ENCODE results near the gene WWC2. TPM values are rescaled to one million over a fixed set of nuclear protein-coding genes. Genes with fewer than 3 reads are reported as not detected.

WWC2 gene
- polyA plus RNA-seq, 2 of the 4 experiments (the other 2 are of a cell fraction) = 14.9 to 26.9 TPM

GRCh38 chr4:183074288-183074990, 24.6 kb upstream of the WWC2 start:
- peak in 1 of 2 experiments; percentile 18 for DNase-seq (ENCODE audit: low read depth in 1 of 2, low spot score in 1 of 2)

GRCh38 chr4:183078634-183079033, 20.4 kb upstream of the WWC2 start:
- FAIRE-seq = no peak
- H3K4me1 ChIP-seq = peaks cover 19% of the 10 kb centered on the region; the same call in 2 of the 3 replicates
- 98% methylated on average over 10 of the region's 13 CpGs for WGBS (ENCODE audit: missing lambda C conversion rate)
- ATAC-seq = peak in 1 of 2 experiments; percentile 39; a peak in 2 of 6 replicates
- H3K27ac ChIP-seq = no peak overlapping the region
- POLR2A ChIA-PET = no interaction called here
- no peak overlapping the region for H3K4me2 ChIP-seq
- peak in 1 of 2 experiments; percentile 4 for DNase-seq (ENCODE audit: low read depth in 1 of 2, low spot score in 1 of 2)
- no peaks in the 10 kb centered on the region for H3K9me3 ChIP-seq
- H3K4me3 ChIP-seq = no peak overlapping the region
- CTCF ChIA-PET = interaction anchor here (1.4 to 8.5 kb wide), 3 partner anchors 10 to 184 kb away, joined by 3 to 168 read pairs (median 17); no protein-coding TSS in a partner anchor
- TF ChIP-seq ZC3H11A (IDR thresholded peaks at IDR 0.05) (no peak), NPAS2 (CRISPR knock-in tag; IDR thresholded peaks at IDR 0.05; ENCODE audit: borderline replicate concordance) (no peak), POLR2A (IDR thresholded peaks at IDR 0.05; ENCODE audit: low read length) (no peak), RARB (CRISPR knock-in tag; IDR thresholded peaks at IDR 0.05) (no peak), EP300 (IDR thresholded peaks at IDR 0.05) (no peak)
- TF ChIP-seq, protein P1, sequence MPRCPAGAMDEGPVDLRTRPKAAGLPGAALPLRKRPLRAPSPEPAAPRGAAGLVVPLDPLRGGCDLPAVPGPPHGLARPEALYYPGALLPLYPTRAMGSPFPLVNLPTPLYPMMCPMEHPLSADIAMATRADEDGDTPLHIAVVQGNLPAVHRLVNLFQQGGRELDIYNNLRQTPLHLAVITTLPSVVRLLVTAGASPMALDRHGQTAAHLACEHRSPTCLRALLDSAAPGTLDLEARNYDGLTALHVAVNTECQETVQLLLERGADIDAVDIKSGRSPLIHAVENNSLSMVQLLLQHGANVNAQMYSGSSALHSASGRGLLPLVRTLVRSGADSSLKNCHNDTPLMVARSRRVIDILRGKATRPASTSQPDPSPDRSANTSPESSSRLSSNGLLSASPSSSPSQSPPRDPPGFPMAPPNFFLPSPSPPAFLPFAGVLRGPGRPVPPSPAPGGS (IDR thresholded peaks at IDR 0.05) = no peak

More at GRCh38 chr4:183074288-183074990, 24.6 kb upstream of the WWC2 start:
- no peaks in the 10 kb centered on the region for H3K9me3 ChIP-seq
- peak overlapping the region in 1 of 2 experiments; percentile 28; a peak in 1 of 6 replicates for H3K27ac ChIP-seq
- 52% methylated on average over 7 of the region's 7 CpGs for WGBS (ENCODE audit: missing lambda C conversion rate)
- ATAC-seq (peak in 1 of 2 experiments; percentile 60; a peak in 3 of 6 replicates), FAIRE-seq (no peak)
- peak overlapping the region; percentile 39; the same call in 2 of the 3 replicates for H3K4me2 ChIP-seq
- POLR2A ChIA-PET = no interaction called here
- H3K4me1 ChIP-seq = peaks cover 12% of the 10 kb centered on the region; the same call in 2 of the 3 replicates
- CTCF ChIA-PET = interaction anchor here (0.6 to 8.5 kb wide), 22 partner anchors 8 to 328 kb away, joined by 3 to 168 read pairs (median 5); partner anchors contain the start of gene WWC2
- H3K4me3 ChIP-seq = no peak overlapping the region
- TF ChIP-seq RFX5 (IDR thresholded peaks at IDR 0.05) (no peak), SMC3 (IDR thresholded peaks at IDR 0.05) (no peak), RNF2 (IDR thresholded peaks at IDR 0.05; ENCODE audit: borderline replicate concordance, low read depth) (no peak), CHD2 (IDR thresholded peaks at IDR 0.05; ENCODE audit: low read length, partially characterized antibody) (no peak), TFCP2L1 (CRISPR knock-in tag; IDR thresholded peaks at IDR 0.05) (no peak), CHD4 (IDR thresholded peaks at IDR 0.05; ENCODE audit: borderline replicate concordance) (no peak), PBX3 (IDR thresholded peaks at IDR 0.05) (no peak), CEBPB (IDR thresholded peaks at IDR 0.05) (peak in 1 of 2 experiments; percentile 13; a peak in 1 of 4 replicates)

- POLR2A ChIA-PET = interaction anchor here (2.1 kb wide), 1 partner anchor 18 kb away, joined by 10 read pairs; the partner anchor contains the start of gene WWC2
- no peak for DNase-seq (ENCODE audit: low read depth in 1 of 2, low spot score in 1 of 2)
- Histone ChIP-seq H3K27ac (no peak overlapping the region), H3K4me3 (no peak overlapping the region), H3K4me2 (peak overlapping the region; percentile 23; the same call in 2 of the 3 replicates), H3K4me1 (peaks cover 7% of the 10 kb centered on the region; the same call in 1 of the 3 replicates), H3K9me3 (no peaks in the 10 kb centered on the region)
- TF ChIP-seq FOXS1 (CRISPR knock-in tag; IDR thresholded peaks at IDR 0.05) = no peak
- TF ChIP-seq JUNB (IDR thresholded peaks at IDR 0.05) = no peak
- TF ChIP-seq JUN (IDR thresholded peaks at IDR 0.05) = no peak
- TF ChIP-seq RFX5 (IDR thresholded peaks at IDR 0.05) = no peak
- no peak for TF ChIP-seq TP53 (CRISPR knock-in tag; IDR thresholded peaks at IDR 0.05)
- TF ChIP-seq, protein P2, sequence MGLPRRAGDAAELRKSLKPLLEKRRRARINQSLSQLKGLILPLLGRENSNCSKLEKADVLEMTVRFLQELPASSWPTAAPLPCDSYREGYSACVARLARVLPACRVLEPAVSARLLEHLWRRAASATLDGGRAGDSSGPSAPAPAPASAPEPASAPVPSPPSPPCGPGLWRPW (IDR thresholded peaks at IDR 0.05) = no peak
- WGBS (ENCODE audit: missing lambda C conversion rate) = 39% methylated on average over 4 of the region's 4 CpGs
- no peak for ATAC-seq
- FAIRE-seq = no peak
- CTCF ChIA-PET = interaction anchor here (0.6 to 8.5 kb wide), 3 partner anchors 156 to 182 kb away, joined by 3 to 168 read pairs (median 17); no protein-coding TSS in a partner anchor
Observed at GRCh38 chr4:183080372-183081115, 18.5 kb upstream of the WWC2 start.

Data from A549 (cell line).